CMK (cell line): ENCODE measurements around the gene GCNT1.
A peak's percentile ranks its signal among the peaks of the same experiment; 100 is the strongest.
"Not testable (repeated sequence)": the region's sequence is repeated elsewhere in the genome, so short reads cannot be mapped to it uniquely, and the experiment has no call there.

Experiments
- DNase-seq: peaks from one replicate; pipeline ENCODE4 v3.0.0-alpha.2; 2010; ENCODE audit warnings: low read depth

The GCNT1 gene

GRCh38 chr9:76443887-76444286 is 15.1 kb upstream of the GCNT1 start:
- DNase-seq = no peak

GRCh38 chr9:76444322-76444929 is 14.6 kb upstream of the GCNT1 start:
- DNase-seq = no peak

- DNase-seq = no peak
Observed at GRCh38 chr9:76445976-76446375, 13.0 kb upstream of the GCNT1 start.

DNA sequence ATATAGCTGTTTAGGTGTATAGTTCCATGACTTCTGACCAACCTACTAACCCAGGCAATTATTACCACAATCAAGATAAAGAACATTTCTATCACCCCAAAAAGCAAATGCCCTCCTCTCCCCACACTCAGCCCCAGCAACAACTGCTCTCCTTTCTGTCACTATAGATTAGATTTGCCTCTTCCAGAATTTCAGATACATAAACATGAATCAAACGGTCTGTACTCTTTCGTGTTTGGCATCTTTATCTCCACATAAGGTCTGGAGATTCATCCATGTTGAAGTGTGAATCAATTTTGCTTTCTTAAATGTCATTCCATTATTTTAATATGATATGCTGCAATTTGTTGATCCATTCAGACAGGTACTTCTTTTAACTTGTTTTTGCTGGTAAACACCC is 10.5 kb upstream of the GCNT1 start:
- DNase-seq = no peak

- DNase-seq = no peak
Observed at GRCh38 chr9:76451234-76451633, 7.7 kb upstream of the GCNT1 start.

- DNase-seq = no peak
Observed at GRCh38 chr9:76452839-76453238, 6.1 kb upstream of the GCNT1 start.

DNA sequence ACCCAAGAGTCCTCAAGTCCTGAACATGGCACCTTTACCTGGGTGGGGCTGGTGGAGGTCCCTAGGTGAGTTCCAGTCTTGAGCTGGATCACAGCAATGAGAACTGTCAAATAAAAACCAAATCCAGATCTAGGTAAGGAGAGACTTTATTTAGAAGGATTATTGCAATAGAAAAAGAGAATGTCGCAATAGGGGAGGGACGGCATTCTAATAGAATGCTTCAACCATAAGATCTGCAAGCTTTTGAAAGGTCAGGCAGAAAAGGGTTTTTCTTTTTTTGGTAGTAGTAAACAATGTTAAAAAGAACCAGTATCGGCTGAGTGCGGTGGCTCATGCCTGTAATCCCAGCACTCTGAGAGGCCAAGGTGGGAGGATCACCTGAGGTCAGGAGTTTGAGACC is 5.2 kb upstream of the GCNT1 start:
- no peak for DNase-seq

DNA sequence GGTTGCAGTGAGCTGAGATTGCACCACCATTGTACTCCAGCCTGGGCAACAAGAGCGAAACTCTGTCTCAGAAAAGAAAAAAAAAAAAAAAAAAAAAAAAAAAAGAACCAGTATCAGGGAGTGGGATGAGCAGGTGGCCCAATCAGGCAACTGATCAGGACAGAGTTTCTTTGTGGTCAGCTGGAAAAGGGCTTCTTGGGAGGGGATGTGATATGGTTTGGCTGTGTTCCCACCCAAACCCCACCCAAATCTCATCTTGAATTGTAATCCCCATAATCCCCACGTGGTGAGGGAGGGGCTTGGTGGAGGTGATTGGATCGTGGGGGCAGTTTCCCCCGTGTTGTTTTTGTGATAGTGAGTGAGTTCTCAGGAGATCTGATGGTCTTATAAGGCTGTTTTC is 4.7 kb upstream of the GCNT1 start:
- no peak for DNase-seq

GRCh38 chr9:76456202-76456926 is 2.6 kb upstream of the GCNT1 start:
- DNase-seq = peak; percentile 64

GRCh38 chr9:76459694-76460635 is 983 bp downstream of the GCNT1 start:
- no peak for DNase-seq

DNA sequence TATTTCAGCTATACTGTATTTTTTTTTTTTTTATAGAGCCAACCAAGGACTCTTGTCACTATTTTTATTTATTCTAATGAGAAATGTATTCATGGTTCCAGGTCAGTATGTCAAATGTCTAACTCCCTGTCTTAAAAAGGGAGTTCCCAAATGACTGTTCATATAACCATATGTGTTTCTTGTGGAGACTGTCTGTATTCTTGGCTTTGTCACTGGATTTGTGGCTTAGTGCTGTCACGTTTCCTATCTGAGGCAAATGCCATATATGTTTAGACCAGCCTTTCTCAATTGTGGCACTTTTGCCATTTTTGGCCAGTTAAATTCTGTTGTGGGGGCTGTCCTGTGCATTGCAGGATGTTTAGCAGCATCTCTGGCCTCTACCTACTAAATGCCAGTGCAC is 3.1 kb downstream of the GCNT1 start:
- no peak for DNase-seq

GRCh38 chr9:76463211-76463610 is 4.2 kb downstream of the GCNT1 start:
- DNase-seq = no peak

DNA sequence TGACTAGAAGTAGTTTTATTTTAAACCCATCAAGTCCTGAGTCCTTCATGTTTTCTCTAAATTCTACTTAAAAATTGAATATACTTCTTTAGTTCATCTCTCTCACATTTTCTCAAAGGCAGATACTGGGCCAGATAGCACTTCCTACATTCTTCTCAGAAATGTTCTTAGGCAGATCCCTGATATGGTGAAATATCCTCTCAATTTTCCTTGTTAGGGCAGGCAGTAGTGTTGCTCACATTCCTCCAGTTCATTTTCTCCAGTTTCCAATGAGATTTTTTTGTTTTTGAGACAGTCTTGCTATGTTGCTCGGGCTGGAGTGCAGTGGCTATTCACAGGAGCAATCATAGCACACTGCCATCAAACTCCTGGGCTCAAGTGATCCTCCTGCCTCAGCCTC is 5.7 kb downstream of the GCNT1 start:
- DNase-seq = no peak

- no peak for DNase-seq
Observed at GRCh38 chr9:76465442-76466298, 6.7 kb downstream of the GCNT1 start.

GRCh38 chr9:76466299-76466605 is 7.3 kb downstream of the GCNT1 start:
- no peak for DNase-seq

DNA sequence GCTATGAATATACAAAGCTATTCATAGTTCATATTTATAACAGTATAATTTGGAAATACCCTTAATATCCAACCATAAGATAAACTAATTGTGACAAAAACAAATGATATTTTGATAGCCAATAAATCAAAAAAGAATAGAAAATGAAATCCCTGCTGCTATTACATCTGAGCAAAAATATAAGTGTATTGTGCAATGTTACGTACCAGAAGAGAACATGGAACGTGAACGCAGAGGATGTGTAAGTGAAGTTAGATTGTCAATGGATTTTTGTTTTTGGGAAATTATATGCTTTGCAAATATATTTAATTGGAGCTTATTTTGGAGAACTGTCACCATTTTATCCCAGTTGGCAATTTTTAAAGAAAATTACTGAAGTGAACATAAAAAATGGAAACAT is 15.4 kb downstream of the GCNT1 start:
- DNase-seq = no peak

DNA sequence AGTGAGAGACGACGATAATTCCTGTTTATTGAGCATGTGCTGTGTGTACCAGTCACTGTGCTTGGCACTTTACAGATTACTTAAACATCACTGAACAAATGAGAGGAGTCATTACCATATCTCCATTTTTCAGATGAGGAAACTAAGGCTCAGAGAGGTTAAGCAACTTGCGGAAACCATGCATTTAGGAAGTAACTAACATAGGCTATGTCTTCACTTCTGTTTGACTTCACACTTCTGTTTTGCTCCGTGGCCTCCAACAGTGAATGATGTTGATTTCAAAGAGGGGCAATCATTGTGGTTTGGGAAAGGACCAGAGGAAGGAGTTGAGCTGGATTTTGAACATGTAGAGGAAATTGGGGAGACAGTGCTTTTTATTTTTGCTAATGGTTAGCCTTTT is 16.7 kb downstream of the GCNT1 start:
- no peak for DNase-seq

GRCh38 chr9:76477818-76478217 is 18.8 kb downstream of the GCNT1 start:
- not testable (repeated sequence) for DNase-seq

GRCh38 chr9:76478226-76478625 is 19.2 kb downstream of the GCNT1 start:
- DNase-seq = no peak

- not testable (repeated sequence) for DNase-seq
Observed at GRCh38 chr9:76479337-76479736, 20.4 kb downstream of the GCNT1 start.

DNA sequence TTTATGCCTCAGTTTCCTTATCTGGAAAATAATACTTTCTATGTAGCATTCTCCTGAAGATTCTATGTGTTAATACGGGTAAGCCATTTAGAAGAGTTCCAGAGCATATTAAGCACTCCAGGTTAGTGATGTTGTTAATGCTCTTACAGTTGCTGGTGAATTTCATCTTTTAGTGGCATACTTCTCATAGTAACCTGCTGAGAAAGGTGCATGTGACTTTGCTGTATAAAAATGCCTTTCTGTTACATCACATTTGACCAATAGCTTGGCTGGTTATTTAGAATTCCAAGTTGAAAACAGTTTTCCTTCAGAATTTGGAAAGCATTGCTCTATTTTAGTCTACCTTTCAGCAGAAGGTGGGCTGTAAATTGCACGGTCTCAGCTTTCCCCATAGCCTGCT is 27.2 kb downstream of the GCNT1 start:
- DNase-seq = no peak
